SK-N-MC (cell line): ENCODE data around the gene SERPINI1.

Source experiments
- EZH2 ChIP-seq: fragments of 200-600 bp; sonication (generic); IDR thresholded peaks from one replicate; pipeline ENCODE4 v1.6.1; 2017; ENCODE audit warnings: antibody characterized with exemption
- POLR2AphosphoS5 ChIP-seq: IDR thresholded peaks from 2 replicates; pipeline ENCODE4 v1.6.1; 2012; ENCODE audit warnings: mild to moderate bottlenecking, low read depth, low read length, borderline replicate concordance

GRCh38 chr3:167798443-167798842 lies 62.9 kb downstream of the SERPINI1 start:
- TF ChIP-seq POLR2AphosphoS5 (no peak), EZH2 (no peak)
